GM08714 (cell line): ENCODE measurements around the gene SLC38A8.

ENCODE experiments used
- H3K4me3 ChIP-seq: fragments of 200-500 bp; sonication (Bioruptor generic); 2 replicates; pipeline ENCODE4 v1.5.1; 2014; ENCODE audit warnings: mild to moderate bottlenecking, low read length, inconsistent platforms
- ZNF274 ChIP-seq: IDR thresholded peaks from 2 replicates; pipeline ENCODE4 v1.6.1; 2012; ENCODE audit warnings: mild to moderate bottlenecking, low read depth, low read length

Gene SLC38A8

GRCh38 chr16:84048270-84048669, 5.7 kb upstream of the SLC38A8 start:
- TF ChIP-seq ZNF274: no peak
- no peak overlapping the region for H3K4me3 ChIP-seq

GRCh38 chr16:84047626-84048025, 5.0 kb upstream of the SLC38A8 start:
- TF ChIP-seq ZNF274: no peak
- no peak overlapping the region for H3K4me3 ChIP-seq

GRCh38 chr16:84047206-84047605, 4.6 kb upstream of the SLC38A8 start:
- no peak for TF ChIP-seq ZNF274
- no peak overlapping the region for H3K4me3 ChIP-seq

- no peak overlapping the region for H3K4me3 ChIP-seq
- no peak for TF ChIP-seq ZNF274
Observed at GRCh38 chr16:84045818-84046470, 3.3 kb upstream of the SLC38A8 start.

- no peak for TF ChIP-seq ZNF274
- H3K4me3 ChIP-seq: no peak overlapping the region
Observed at GRCh38 chr16:84045001-84045817, 2.6 kb upstream of the SLC38A8 start.

- no peak overlapping the region for H3K4me3 ChIP-seq
- TF ChIP-seq ZNF274: no peak
Observed at GRCh38 chr16:84044118-84044488, 1.5 kb upstream of the SLC38A8 start.

GRCh38 chr16:84043486-84044117, 1.0 kb upstream of the SLC38A8 start:
- TF ChIP-seq ZNF274: no peak
- no peak overlapping the region for H3K4me3 ChIP-seq

GRCh38 chr16:84042879-84043485, 387 bp upstream of the SLC38A8 start:
- H3K4me3 ChIP-seq: no peak overlapping the region
- no peak for TF ChIP-seq ZNF274

GRCh38 chr16:84041881-84042280, 714 bp downstream of the SLC38A8 start:
- TF ChIP-seq ZNF274: no peak
- no peak overlapping the region for H3K4me3 ChIP-seq

GRCh38 chr16:84040823-84041820, 1.5 kb downstream of the SLC38A8 start:
- TF ChIP-seq ZNF274: no peak

GRCh38 chr16:84040226-84040822, 2.3 kb downstream of the SLC38A8 start:
- no peak overlapping the region for H3K4me3 ChIP-seq
- no peak for TF ChIP-seq ZNF274

More at GRCh38 chr16:84040823-84041820, 1.5 kb downstream of the SLC38A8 start:
- H3K4me3 ChIP-seq: no peak overlapping the region

- H3K4me3 ChIP-seq: no peak overlapping the region
- no peak for TF ChIP-seq ZNF274
Observed at GRCh38 chr16:84039696-84040095, 2.9 kb downstream of the SLC38A8 start.

- H3K4me3 ChIP-seq: no peak overlapping the region
Observed at GRCh38 chr16:84038469-84038868, 4.1 kb downstream of the SLC38A8 start.

More at GRCh38 chr16:84038469-84038868, 4.1 kb downstream of the SLC38A8 start:
- no peak for TF ChIP-seq ZNF274
